DOHH2 (cell line): Measurements from ENCODE around the gene STPG4.

Experiments
- H3F3A ChIP-seq: fragments of 200-600 bp; sonication (generic), shearing (Covaris generic); 2 replicates; pipeline ENCODE4 v1.6.0; 2016; ENCODE audit warnings: antibody characterized with exemption, mild to moderate bottlenecking; ENCODE audit not compliant: control insufficient read depth, insufficient read depth
- H3K27ac ChIP-seq: fragments of 200-600 bp; sonication (generic); 2 replicates; pipeline ENCODE4 v1.5.1; 2014; ENCODE audit warnings: low read depth, mild to moderate bottlenecking, low read length, moderate library complexity
- H3K27me3 ChIP-seq: fragments of 200-600 bp; sonication (generic); 2 replicates; pipeline ENCODE4 v1.6.1; 2014; ENCODE audit warnings: mild to moderate bottlenecking, low read length, mixed read lengths; ENCODE audit not compliant: control insufficient read depth
- H3K36me3 ChIP-seq: fragments of 200-600 bp; sonication (generic); 2 replicates; pipeline ENCODE4 v1.6.1; 2014; ENCODE audit warnings: mild to moderate bottlenecking, low read length, moderate library complexity, mixed read lengths; ENCODE audit not compliant: control insufficient read depth
- H3K4me1 ChIP-seq: fragments of 200-600 bp; sonication (generic); 2 replicates; pipeline ENCODE4 v1.6.1; 2014; ENCODE audit warnings: mild to moderate bottlenecking, low read length, mixed read lengths; ENCODE audit not compliant: control insufficient read depth
- H3K4me2 ChIP-seq: fragments of 200-600 bp; sonication (generic); 2 replicates; pipeline ENCODE4 v1.6.0; 2014; ENCODE audit warnings: mild to moderate bottlenecking, low read length, moderate library complexity
- H3K4me3 ChIP-seq: fragments of 200-600 bp; sonication (generic); 2 replicates; pipeline ENCODE4 v1.5.1; 2014; ENCODE audit warnings: mild to moderate bottlenecking, low read length, mixed read lengths
- H3K79me2 ChIP-seq: fragments of 200-600 bp; sonication (generic); 2 replicates; pipeline ENCODE4 v1.6.1; 2014; ENCODE audit warnings: mild to moderate bottlenecking, low read length, mixed read lengths; ENCODE audit not compliant: control insufficient read depth
- H3K9me2 ChIP-seq: fragments of 200-600 bp; sonication (generic); replicated peaks from 2 replicates; pipeline ENCODE4 v1.6.1; 2014; ENCODE audit warnings: mild to moderate bottlenecking, low read length, mixed read lengths; ENCODE audit not compliant: control insufficient read depth
- H3K9me3 ChIP-seq: fragments of 200-600 bp; sonication (generic); 2 replicates; pipeline ENCODE4 v1.6.1; 2014; ENCODE audit warnings: antibody characterized with exemption, low read length, mixed read lengths; ENCODE audit not compliant: control insufficient read depth, insufficient read depth
- H4K20me1 ChIP-seq: fragments of 200-600 bp; sonication (generic); 2 replicates; pipeline ENCODE4 v1.6.0; 2014; ENCODE audit warnings: low read depth, mild to moderate bottlenecking, antibody characterized with exemption, low read length, moderate library complexity; ENCODE audit not compliant: control insufficient read depth, insufficient read depth
- EZH2phosphoT487 ChIP-seq: fragments of 200-600 bp; sonication (generic); IDR thresholded peaks from 2 replicates; pipeline ENCODE4 v1.6.1; 2017; ENCODE audit warnings: borderline replicate concordance, mild to moderate bottlenecking, antibody characterized with exemption, low read length, moderate library complexity, mixed read lengths
- TF ChIP-seq, protein P1 (sequence below): fragments of 200-600 bp; sonication (generic); IDR thresholded peaks from one replicate; pipeline ENCODE4 v1.5.1; 2014; ENCODE audit warnings: antibody characterized with exemption, mild to moderate bottlenecking, low read depth, low read length; ENCODE audit not compliant: poor library complexity, severe bottlenecking

The STPG4 gene

DNA sequence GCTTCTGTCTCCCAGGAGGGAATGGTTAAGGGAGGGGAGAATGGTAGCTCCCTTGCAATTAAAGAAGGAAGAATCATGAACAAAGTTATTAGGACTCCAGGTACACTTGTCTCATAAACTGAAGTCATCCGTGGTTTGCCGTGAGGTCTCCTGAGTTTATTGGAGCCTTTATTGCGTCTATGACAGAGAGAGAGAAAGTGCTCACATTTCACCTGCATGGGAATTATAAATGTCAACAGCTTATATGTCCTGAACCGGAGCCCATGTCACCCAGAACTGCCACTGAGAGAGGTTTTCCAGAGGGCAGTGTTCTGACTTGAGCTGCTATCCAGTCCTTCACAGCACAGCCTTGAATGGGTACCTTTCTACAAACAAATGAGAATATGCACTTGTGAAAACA lies 104.3 kb downstream of the STPG4 start:
- Histone ChIP-seq H4K20me1 (no peaks in the 10 kb centered on the region; the same call in 1 of the 2 replicates), H3K27me3 (no peaks in the 10 kb centered on the region), H3K4me2 (no peak overlapping the region), H3K9me3 (no peaks in the 10 kb centered on the region), H3K79me2 (no peaks in the 10 kb centered on the region), H3K4me1 (no peaks in the 10 kb centered on the region), H3K36me3 (peaks cover 67% of the 10 kb centered on the region), H3K27ac (no peak overlapping the region), H3K9me2 (no peaks in the 10 kb centered on the region), H3K4me3 (no peak overlapping the region), H3F3A (no peaks in the 10 kb centered on the region)
- no peak for TF ChIP-seq EZH2phosphoT487
- TF ChIP-seq, protein P1, sequence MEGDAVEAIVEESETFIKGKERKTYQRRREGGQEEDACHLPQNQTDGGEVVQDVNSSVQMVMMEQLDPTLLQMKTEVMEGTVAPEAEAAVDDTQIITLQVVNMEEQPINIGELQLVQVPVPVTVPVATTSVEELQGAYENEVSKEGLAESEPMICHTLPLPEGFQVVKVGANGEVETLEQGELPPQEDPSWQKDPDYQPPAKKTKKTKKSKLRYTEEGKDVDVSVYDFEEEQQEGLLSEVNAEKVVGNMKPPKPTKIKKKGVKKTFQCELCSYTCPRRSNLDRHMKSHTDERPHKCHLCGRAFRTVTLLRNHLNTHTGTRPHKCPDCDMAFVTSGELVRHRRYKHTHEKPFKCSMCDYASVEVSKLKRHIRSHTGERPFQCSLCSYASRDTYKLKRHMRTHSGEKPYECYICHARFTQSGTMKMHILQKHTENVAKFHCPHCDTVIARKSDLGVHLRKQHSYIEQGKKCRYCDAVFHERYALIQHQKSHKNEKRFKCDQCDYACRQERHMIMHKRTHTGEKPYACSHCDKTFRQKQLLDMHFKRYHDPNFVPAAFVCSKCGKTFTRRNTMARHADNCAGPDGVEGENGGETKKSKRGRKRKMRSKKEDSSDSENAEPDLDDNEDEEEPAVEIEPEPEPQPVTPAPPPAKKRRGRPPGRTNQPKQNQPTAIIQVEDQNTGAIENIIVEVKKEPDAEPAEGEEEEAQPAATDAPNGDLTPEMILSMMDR: no peak

DNA sequence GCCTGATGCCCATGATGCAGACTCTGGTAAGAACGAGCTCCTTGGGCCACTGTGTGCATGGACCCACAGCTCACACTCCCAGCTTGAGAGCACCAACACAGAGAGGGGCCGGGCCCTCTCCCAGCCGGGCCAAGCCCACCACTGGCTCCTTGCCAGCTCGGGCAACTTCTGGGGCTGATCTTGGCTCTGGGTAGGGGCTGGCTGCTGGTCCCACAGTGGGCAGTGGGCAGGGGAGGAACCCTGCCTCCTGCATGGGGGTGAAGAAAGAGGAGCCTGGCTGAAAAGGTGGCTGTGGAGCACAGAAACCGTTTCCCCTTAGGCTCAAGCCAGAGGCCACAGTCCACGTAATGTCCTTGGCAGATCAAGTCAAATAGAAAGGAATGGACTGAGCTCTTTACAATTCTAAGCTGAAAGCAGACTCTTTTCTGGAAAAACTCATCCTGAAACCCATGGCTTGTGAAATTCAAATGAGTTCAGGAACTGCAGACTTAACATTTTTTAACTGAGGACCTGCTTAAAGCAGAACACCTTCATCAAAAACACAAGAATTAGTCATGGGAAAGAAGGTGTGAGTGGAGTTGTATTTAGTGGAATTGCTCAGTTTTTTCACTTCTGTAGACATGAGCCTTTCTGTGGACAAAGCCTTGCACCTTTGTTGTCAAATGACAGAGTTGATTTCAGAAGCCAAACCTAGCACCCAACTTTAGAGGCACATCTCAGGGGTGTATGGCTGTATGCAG lies 104.9 kb downstream of the STPG4 start:
- H3K27ac ChIP-seq: no peak overlapping the region
- H3K4me2 ChIP-seq: no peak overlapping the region
- peaks cover 72% of the 10 kb centered on the region for H3K36me3 ChIP-seq

DNA sequence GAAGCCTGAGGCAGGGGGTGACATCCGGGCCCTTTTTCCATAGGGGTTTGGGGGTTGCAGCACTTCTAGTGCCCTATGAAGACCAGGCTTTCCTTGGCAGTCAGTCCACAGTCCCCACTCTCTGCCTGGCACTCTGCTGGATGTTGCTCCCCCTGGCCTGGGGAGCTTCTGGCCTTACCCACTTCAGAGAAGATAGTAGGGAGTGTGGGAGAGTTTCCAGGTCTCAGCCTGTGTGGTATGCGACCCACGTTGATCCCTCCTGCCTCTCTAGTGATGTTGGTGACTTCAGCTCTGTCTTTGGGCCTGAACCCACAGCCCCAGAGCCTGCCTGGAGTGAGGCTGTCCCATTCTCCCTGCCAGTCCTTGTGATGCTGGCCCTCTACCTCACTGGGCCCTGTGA lies 105.6 kb downstream of the STPG4 start:
- no peaks in the 10 kb centered on the region; the same call in 1 of the 2 replicates for H4K20me1 ChIP-seq
- no peak overlapping the region for H3K4me2 ChIP-seq
- no peaks in the 10 kb centered on the region for H3K4me1 ChIP-seq
- no peak overlapping the region for H3K27ac ChIP-seq
- H3K4me3 ChIP-seq: no peak overlapping the region
- H3K9me2 ChIP-seq: no peaks in the 10 kb centered on the region
- no peaks in the 10 kb centered on the region for H3K9me3 ChIP-seq
- TF ChIP-seq, protein P1: no peak
- H3K27me3 ChIP-seq: no peaks in the 10 kb centered on the region
- no peaks in the 10 kb centered on the region for H3F3A ChIP-seq
- H3K79me2 ChIP-seq: no peaks in the 10 kb centered on the region
- H3K36me3 ChIP-seq: peaks cover 73% of the 10 kb centered on the region

More for the DNA sequence above, 104.9 kb downstream of the STPG4 start:
- Histone ChIP-seq H3F3A (no peaks in the 10 kb centered on the region), H4K20me1 (no peaks in the 10 kb centered on the region; the same call in 1 of the 2 replicates), H3K4me1 (no peaks in the 10 kb centered on the region), H3K9me2 (no peaks in the 10 kb centered on the region), H3K9me3 (no peaks in the 10 kb centered on the region), H3K27me3 (no peaks in the 10 kb centered on the region), H3K4me3 (no peak overlapping the region), H3K79me2 (no peaks in the 10 kb centered on the region)
- TF ChIP-seq, protein P1: no peak
- TF ChIP-seq EZH2phosphoT487: no peak
